ENCODE data around the gene ORAI3. TPM values are rescaled to one million over a fixed set of nuclear protein-coding genes. Genes with fewer than 3 reads are reported as not detected.

ORAI3 gene
- total RNA-seq, 1 experiment from 2014 or later, result 5.7 TPM

GRCh38 chr16:30910427-30911029, 38.3 kb upstream of the ORAI3 start:
- Histone ChIP-seq H4K20me1 (ENCODE audit: low read length) (no peaks in the 10 kb centered on the region), H3K4me1 (ENCODE audit: insufficient read depth, low read length) (no peaks in the 10 kb centered on the region), H3K79me2 (ENCODE audit: low read length) (no peaks in the 10 kb centered on the region), H3K27me3 (ENCODE audit: low read length) (no peaks in the 10 kb centered on the region), H3K27ac (ENCODE audit: low read length) (no peak overlapping the region), H3K9me2 (replicated peaks; ENCODE audit: low read length) (no peaks in the 10 kb centered on the region), H2AFZ (ENCODE audit: low read length) (no peak overlapping the region), H3K36me3 (ENCODE audit: low read depth, low read length) (no peaks in the 10 kb centered on the region), H3K9me3 (ENCODE audit: low read length) (no peaks in the 10 kb centered on the region), H3K4me2 (ENCODE audit: low read length) (no peak overlapping the region), H3K4me3 (ENCODE audit: low read length) (no peak overlapping the region), H3K9ac (ENCODE audit: low read length) (no peak overlapping the region), H3F3A (ENCODE audit: low read length, unreplicated experiment) (no peaks in the 10 kb centered on the region)
- CTCF ChIA-PET, result no interaction called here
- POLR2A ChIA-PET (ENCODE audit: unreplicated experiment), result no interaction called here
- no peak for TF ChIP-seq EZH2phosphoT487 (IDR thresholded peaks at IDR 0.05; ENCODE audit: borderline replicate concordance, low read length)
- TF ChIP-seq CTCF (conservative IDR thresholded peaks at IDR 0.05; ENCODE audit: low read depth, low read length), result no peak
- no TSS peak for BruUV-seq (replicated peaks)
- DNase-seq (no peak), ATAC-seq (no peak)
- intact Hi-C loops (cut with micrococcal nuclease), result no loop called here

GRCh38 chr16:30912794-30913412, 36.0 kb upstream of the ORAI3 start:
- H3K9me2 ChIP-seq (replicated peaks; ENCODE audit: low read length), result no peaks in the 10 kb centered on the region
- H2AFZ ChIP-seq (ENCODE audit: low read length), result no peak overlapping the region
- no peak overlapping the region for H3K4me2 ChIP-seq (ENCODE audit: low read length)
- no peaks in the 10 kb centered on the region for H3K4me1 ChIP-seq (ENCODE audit: insufficient read depth, low read length)
- H3K4me3 ChIP-seq (ENCODE audit: low read length), result no peak overlapping the region
- no peaks in the 10 kb centered on the region for H3K27me3 ChIP-seq (ENCODE audit: low read length)
- H3K9ac ChIP-seq (ENCODE audit: low read length), result no peak overlapping the region
- CTCF ChIA-PET, result no interaction called here
- H3K9me3 ChIP-seq (ENCODE audit: low read length), result no peaks in the 10 kb centered on the region
- POLR2A ChIA-PET (ENCODE audit: unreplicated experiment), result no interaction called here
- H3K27ac ChIP-seq (ENCODE audit: low read length), result no peak overlapping the region
- intact Hi-C loops (cut with micrococcal nuclease), result no loop called here
- TF ChIP-seq CTCF (conservative IDR thresholded peaks at IDR 0.05; ENCODE audit: low read depth, low read length) (no peak), EZH2 (IDR thresholded peaks at IDR 0.05; ENCODE audit: low read length, unreplicated experiment) (no peak), EZH2phosphoT487 (IDR thresholded peaks at IDR 0.05; ENCODE audit: borderline replicate concordance, low read length) (no peak)
- no peaks in the 10 kb centered on the region for H3K79me2 ChIP-seq (ENCODE audit: low read length)
- BruUV-seq (replicated peaks), result no TSS peak
- DNase-seq (no peak), ATAC-seq (no peak)
- no peaks in the 10 kb centered on the region for H4K20me1 ChIP-seq (ENCODE audit: low read length)
- no peaks in the 10 kb centered on the region for H3K36me3 ChIP-seq (ENCODE audit: low read depth, low read length)
- H3F3A ChIP-seq (ENCODE audit: low read length, unreplicated experiment), result no peaks in the 10 kb centered on the region

- Histone ChIP-seq H3K9ac (ENCODE audit: low read length) (no peak overlapping the region), H3K9me3 (ENCODE audit: low read length) (no peaks in the 10 kb centered on the region), H3K4me3 (ENCODE audit: low read length) (no peak overlapping the region), H4K20me1 (ENCODE audit: low read length) (no peaks in the 10 kb centered on the region), H3K4me1 (ENCODE audit: insufficient read depth, low read length) (no peaks in the 10 kb centered on the region), H3K4me2 (ENCODE audit: low read length) (no peak overlapping the region), H3K36me3 (ENCODE audit: low read depth, low read length) (no peaks in the 10 kb centered on the region), H3K27me3 (ENCODE audit: low read length) (no peaks in the 10 kb centered on the region), H3F3A (ENCODE audit: low read length, unreplicated experiment) (no peaks in the 10 kb centered on the region), H2AFZ (ENCODE audit: low read length) (no peak overlapping the region), H3K27ac (ENCODE audit: low read length) (no peak overlapping the region), H3K9me2 (replicated peaks; ENCODE audit: low read length) (no peaks in the 10 kb centered on the region), H3K79me2 (ENCODE audit: low read length) (no peaks in the 10 kb centered on the region)
- intact Hi-C loops (cut with micrococcal nuclease), result no loop called here
- ChIA-PET CTCF (no interaction called here), POLR2A (ENCODE audit: unreplicated experiment) (no interaction called here)
- no TSS peak for BruUV-seq (replicated peaks)
- TF ChIP-seq EZH2 (IDR thresholded peaks at IDR 0.05; ENCODE audit: low read length, unreplicated experiment), result no peak
- no peak for TF ChIP-seq EZH2phosphoT487 (IDR thresholded peaks at IDR 0.05; ENCODE audit: borderline replicate concordance, low read length)
- no peak for DNase-seq
- ATAC-seq, result no peak
Measured at GRCh38 chr16:30914830-30915229, 34.0 kb upstream of the ORAI3 start.
